GM11168 (cell line): ENCODE measurements around the gene GPATCH4.
"Not testable (repeated sequence)": the region's sequence is repeated elsewhere in the genome, so short reads cannot be mapped to it uniquely, and the experiment has no call there.

ENCODE experiments used
- in situ Hi-C: fragments of 300-500 bp; cut with MboI; formaldehyde crosslinking; loops from one replicate; pipeline ENCODE4 v1.12.0; 2022; ENCODE audit warnings: low sequenced_read_pairs; ENCODE audit not compliant: unreplicated experiment

The GPATCH4 gene

GRCh38 chr1:156581661-156582387 lies 19.5 kb downstream of the GPATCH4 start:
- in situ Hi-C loops, result no loop called here

DNA sequence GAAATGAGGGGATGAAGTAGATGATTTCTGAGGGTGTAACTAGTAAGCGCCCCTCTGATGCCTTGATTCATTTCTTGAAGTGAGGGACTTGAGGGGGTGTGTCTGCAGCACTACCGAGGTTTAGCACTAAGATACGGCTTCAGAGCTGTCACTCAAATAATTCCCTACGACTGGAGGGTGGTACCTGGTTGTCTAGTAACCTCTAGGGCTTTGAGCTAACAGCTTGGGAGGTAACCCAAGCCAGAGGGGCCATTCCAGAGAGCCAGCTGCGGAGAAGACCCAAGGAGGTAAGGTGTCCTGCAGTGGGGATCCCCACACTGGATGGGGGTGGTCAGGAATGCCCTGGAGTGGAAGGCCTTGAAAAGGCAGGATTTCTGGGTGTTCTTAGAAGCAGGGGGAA lies 21.8 kb downstream of the GPATCH4 start, which contains the start of gene TTC24:
Gene TTC24, plus strand, starts transcription at position 252 of the 400 bp plus-strand sequence. CDS start 1,642 bp downstream, outside the sequence.
- in situ Hi-C loops, result no loop called here

GRCh38 chr1:156578055-156578454 lies 23.2 kb downstream of the GPATCH4 start:
- in situ Hi-C loops, result no loop called here

DNA sequence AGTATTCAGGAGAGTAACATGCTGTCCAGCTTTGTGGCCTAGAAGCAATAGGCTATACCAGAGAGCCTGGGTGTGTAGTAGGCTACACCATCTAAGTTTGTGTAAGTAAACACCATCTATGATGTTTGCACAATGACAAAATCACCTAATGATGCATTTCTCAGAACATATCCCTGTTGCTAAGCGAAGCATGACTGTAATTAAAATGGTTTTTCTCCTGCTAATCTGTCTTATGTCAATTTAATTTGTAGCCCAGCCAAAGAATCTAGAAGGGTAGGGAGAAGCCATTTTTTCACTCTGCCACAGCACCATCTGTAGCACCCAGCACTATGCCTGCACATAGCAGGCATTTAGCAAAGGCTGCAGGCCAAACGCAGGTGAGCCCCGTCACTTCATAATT lies 23.7 kb downstream of the GPATCH4 start:
- in situ Hi-C loops, result no loop called here

DNA sequence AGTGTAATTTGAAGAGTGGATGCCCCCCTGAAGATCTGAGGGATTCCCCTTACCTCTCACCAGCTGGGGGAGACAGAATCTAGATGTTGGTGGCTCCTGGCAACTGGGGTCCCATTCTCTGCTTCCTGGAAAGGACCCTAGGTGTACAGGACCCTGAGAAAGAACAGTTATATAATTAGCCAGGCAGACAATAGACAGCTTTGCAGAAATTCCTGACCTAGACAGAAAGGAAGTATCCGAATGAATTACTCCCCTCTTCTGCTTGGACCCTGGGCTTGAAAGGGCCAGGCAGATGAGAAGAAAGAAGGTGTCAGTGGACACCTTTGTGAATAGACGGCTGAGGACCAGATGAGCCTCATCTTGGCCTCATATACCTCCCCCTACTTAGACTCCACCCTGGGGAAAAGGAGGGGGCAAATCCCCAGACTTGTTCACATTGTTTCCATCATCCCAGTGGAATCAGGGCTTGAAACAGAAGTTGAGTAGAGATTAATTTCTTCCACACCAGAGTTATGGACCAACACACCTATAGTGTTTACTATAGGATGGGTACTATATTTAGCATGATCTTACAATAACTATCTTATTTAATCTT lies 27.1 kb downstream of the GPATCH4 start:
- in situ Hi-C loops, result no loop called here

DNA sequence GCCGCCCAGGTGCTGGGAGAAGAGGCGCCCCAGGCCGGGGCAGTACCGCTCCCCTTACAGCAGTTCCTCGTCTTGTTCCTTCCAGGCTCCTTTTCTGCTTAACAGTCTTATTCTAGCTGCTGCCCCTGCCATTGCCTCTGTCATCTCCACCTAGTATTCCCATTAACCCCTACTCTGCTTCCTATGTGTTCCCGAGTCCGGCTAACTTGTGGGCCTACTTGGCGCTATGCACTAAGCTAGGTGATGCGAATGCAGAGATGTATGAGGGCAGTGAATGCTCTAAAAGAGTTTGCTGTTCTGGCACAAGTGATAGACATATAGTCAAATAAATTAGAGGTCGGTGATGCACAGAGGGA lies 28.6 kb downstream of the GPATCH4 start:
- in situ Hi-C loops, result no loop called here

- in situ Hi-C loops, result no loop called here
Measured at GRCh38 chr1:156571919-156572662, 29.2 kb downstream of the GPATCH4 start, which contains the start of gene IQGAP3. IQGAP3 (minus strand) TSS chr1:156572565; CDS start chr1:156572529, 36 bp downstream.

DNA sequence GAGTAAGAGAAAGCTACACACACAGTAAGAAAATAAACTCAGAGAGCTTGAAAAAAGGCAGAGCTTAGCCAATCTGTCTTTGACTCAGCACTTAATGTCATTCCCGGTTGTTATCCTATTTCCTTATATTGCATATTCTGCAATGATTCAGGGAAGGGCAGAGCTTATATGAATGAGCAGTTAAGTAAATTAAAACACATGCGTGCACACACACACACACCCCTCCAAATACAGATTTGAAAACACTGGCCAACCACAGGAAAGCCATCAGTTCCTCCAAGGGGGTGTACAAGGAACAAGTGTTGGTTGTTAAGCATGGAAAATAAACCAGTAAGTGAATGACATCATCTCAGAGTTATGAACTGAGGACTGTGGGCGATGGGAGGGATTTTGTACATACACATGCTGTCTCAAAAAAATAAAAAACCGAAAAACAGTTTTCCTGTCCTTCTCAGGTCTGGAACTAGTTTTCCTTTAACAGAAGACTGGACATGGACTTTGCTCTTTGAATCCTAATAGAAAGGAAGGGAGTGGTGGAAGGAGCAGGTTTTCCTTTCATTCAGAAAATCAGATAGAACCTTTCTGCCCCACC lies 29.9 kb downstream of the GPATCH4 start:
- in situ Hi-C loops, result no loop called here

DNA sequence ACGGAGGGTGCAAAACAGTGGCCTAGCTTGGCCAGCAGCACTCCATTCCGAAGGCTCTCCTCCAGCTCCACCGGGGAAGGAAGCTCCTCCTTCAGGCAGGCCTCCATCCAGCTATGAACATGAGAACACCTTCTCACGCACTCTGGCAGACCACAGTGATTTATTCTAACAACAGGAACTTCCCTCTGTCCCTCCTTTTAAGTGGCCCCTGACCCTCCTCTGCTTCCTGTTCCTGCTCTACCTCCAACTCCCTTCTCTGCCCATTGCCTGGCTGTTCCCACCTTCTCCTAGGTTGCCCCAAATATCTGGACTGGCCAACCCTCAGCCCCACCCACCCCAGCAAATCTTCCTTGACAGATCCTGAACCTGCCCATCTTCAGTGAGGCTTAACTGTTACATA lies 34.8 kb downstream of the GPATCH4 start:
- in situ Hi-C loops, result no loop called here

GRCh38 chr1:156565519-156565918 lies 35.8 kb downstream of the GPATCH4 start:
- in situ Hi-C loops, result no loop called here

DNA sequence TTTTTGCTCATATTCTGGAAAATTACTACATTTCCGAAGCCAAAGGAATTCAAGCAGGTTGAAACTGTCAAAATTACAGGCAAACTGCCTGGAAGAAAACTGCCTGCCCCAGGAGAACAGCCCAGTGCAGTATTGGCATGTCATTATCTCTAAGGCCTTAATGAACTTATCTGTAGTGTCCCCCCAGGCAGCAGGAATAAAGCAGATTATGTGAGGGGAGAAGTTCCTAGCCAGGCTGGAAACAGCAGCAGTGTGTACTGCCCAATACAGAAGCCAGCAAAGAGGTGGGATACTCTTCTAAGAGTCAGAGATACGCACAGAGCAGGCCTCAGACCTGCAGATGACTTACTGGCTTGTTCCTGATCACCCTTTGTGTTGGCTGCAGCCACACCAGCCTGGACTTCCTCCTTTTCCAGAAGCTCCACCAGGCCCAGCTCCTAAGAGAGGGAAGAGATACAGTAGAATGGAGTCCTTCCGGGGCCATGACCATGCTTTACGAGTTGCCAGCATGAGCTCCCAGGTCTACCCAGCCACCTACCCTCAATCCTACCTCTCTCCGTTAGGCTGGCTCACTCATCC lies 40.6 kb downstream of the GPATCH4 start:
- in situ Hi-C loops, result no loop called here

GRCh38 chr1:156559797-156560385 lies 41.4 kb downstream of the GPATCH4 start:
- in situ Hi-C loops, result no loop called here

DNA sequence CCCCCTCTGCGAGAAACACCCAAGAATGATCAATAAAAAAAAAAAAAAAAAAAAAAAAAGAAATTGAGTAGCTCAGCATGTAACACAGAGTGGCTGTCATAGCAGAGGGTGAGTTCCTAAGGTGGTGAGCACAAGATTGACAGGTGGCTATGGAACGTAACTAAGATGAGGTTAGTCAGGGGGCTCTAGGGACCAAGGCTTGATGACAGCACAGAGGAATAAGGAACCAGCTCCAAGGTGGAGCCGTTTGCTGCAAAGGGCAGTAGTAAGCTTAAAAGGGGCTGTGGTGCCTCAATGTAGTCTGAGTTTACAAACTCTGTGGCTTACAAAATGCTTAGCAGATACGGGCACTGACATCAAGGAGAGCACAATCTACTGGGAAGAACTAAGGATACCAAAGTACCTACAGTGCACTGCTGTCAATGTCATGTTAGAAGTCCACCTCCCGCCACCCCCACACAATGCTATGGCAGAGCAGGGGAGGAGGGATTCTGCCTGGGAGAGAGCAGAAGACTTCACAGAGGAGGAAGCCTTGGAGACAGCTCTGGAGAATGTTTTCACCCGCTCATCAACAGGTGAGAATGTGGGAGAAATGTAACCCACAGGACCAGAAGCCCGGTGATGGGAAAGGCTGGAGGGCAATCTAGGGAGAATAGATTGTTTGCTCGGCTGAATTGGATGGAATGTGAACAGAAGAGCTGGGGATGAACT lies 42.0 kb downstream of the GPATCH4 start:
- in situ Hi-C loops, result no loop called here

- in situ Hi-C loops, result no loop called here
Measured at GRCh38 chr1:156556354-156556753, 44.9 kb downstream of the GPATCH4 start.

DNA sequence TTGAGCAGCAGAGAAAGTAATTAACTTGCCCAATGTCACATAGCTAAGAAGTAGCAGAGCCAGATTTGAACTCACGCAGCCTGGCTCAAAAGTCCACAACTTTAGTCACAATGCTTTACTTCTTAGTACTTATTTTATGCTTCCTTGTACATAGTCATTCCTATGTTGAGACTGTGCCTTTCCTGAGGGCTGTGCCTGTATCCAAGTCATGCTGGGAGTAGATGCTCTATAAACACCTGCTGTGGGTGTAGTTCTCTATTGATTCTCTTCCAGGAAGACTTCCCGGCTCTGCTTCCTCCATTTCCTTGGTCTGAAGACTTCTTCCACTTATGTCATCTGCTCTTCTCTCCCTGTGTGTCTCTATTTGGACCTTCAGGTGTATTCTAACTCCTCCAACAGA lies 45.6 kb downstream of the GPATCH4 start:
- in situ Hi-C loops, result no loop called here

DNA sequence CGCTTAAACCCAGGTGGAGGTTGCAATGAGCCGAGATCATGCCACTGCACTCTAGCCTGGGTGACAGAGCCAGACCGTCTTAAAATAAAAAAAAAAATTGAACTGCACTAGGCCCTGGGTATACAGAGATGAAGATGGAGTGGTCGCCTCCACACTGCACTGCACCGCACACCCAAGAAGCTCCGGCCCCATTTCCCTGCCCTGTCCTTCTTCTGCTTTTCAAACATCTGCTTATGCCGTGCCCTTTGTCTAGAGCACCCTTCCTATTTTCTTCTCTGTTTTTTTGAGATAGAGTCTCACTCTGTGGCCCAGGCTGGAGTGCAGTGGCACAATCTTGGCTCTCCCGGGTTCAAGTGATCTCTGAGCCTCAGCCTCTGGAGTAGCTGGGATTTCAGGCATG lies 46.3 kb downstream of the GPATCH4 start:
- in situ Hi-C loops, result no loop called here

- in situ Hi-C loops, result no loop called here
Measured at GRCh38 chr1:156553860-156554485, 47.3 kb downstream of the GPATCH4 start.

- in situ Hi-C loops, result not testable (repeated sequence)
Measured at GRCh38 chr1:156552937-156553336, 48.3 kb downstream of the GPATCH4 start.

GRCh38 chr1:156552518-156552917 lies 48.8 kb downstream of the GPATCH4 start:
- in situ Hi-C loops, result no loop called here
